Testis (tissue), 2 donors: Measurements from ENCODE around the gene RAB36.

Source experiments
- POLR2A ChIP-seq: fragments of 450-650 bp; IDR thresholded peaks from one replicate; pipeline ENCODE4 v1.6.1; 2017; ENCODE audit warnings: antibody characterized with exemption, mild to moderate bottlenecking, moderate library complexity
- TF ChIP-seq, protein P1 (sequence below), 3 experiments: fragments of 450-650 bp in 2 of 3; fragments of 200-600 bp in 1 of 3; sonication (generic) in 1 of 3; IDR thresholded peaks; one replicate each; pipeline ENCODE4 v1.5.1; 2016 to 2019; ENCODE audit warnings: antibody characterized with exemption in 3 of 3, mild to moderate bottlenecking in 2 of 3, moderate library complexity in 1 of 3

DNA sequence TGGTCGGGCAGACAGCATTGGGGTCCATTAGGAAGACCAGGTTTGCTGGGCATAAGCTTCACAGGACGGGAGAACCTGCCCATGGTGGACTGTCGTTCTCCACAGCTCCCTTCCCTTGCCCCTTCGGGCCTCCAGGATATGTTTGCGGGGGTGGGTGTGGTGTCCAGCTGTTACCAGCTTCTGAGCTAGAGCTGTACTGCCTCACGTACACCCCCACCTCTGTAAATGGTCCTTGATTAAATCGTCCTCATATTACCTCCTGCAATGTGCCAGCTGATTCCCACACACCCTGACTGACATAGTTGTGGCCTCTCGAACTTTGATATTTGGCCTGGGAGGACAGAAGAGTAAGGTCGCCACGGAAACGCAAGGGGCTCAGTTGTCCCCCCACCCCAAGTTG lies 18.8 kb downstream of the RAB36 start:
- TF ChIP-seq, protein P1, sequence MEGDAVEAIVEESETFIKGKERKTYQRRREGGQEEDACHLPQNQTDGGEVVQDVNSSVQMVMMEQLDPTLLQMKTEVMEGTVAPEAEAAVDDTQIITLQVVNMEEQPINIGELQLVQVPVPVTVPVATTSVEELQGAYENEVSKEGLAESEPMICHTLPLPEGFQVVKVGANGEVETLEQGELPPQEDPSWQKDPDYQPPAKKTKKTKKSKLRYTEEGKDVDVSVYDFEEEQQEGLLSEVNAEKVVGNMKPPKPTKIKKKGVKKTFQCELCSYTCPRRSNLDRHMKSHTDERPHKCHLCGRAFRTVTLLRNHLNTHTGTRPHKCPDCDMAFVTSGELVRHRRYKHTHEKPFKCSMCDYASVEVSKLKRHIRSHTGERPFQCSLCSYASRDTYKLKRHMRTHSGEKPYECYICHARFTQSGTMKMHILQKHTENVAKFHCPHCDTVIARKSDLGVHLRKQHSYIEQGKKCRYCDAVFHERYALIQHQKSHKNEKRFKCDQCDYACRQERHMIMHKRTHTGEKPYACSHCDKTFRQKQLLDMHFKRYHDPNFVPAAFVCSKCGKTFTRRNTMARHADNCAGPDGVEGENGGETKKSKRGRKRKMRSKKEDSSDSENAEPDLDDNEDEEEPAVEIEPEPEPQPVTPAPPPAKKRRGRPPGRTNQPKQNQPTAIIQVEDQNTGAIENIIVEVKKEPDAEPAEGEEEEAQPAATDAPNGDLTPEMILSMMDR (IDR thresholded peaks at IDR 0.05), result no peak
- no peak for TF ChIP-seq POLR2A
